K562 (cell line): ENCODE measurements around the gene RGN. TPM values are rescaled to one million over a fixed set of nuclear protein-coding genes. Genes with fewer than 3 reads are reported as not detected.

Source experiments
- CREB1 ChIP-seq, 2 experiments: sonication (generic) in 1 of 2; formaldehyde crosslinking in 1 of 2; IDR thresholded peaks; 2 replicates each; pipeline versions ENCODE4 v1.6.1 to v1.8.0; 2012 to 2022; ENCODE audit warnings: inconsistent platforms in 1 of 2, mild to moderate bottlenecking in 1 of 2, missing genetic modification reagents in 1 of 2, moderate library complexity in 1 of 2
- NR2C1 ChIP-seq, 2 experiments: fragments of 450-650 bp; IDR thresholded peaks; 2 replicates each; pipeline ENCODE4 v1.6.1; 2017; ENCODE audit warnings: mild to moderate bottlenecking in 2 of 2, antibody characterized with exemption in 1 of 2, inconsistent platforms in 1 of 2, missing compliant biosample characterization in 1 of 2, missing genetic modification characterization in 1 of 2
- REST ChIP-seq, 2 experiments: fragments of 450-650 bp; formaldehyde crosslinking in 1 of 2; IDR thresholded peaks; 2 replicates each; pipeline versions ENCODE4 v1.4.0 to v1.6.1; 2014 to 2020; ENCODE audit warnings: mild to moderate bottlenecking in 2 of 2, borderline replicate concordance in 1 of 2, low read depth in 1 of 2
- STAT5B ChIP-seq: fragments of 250-450 bp; sonication (Bioruptor Pico); IDR thresholded peaks from 2 replicates; pipeline ENCODE4 v1.8.0; 2021; ENCODE audit warnings: mild to moderate bottlenecking, inconsistent platforms
- polyA plus RNA-seq, 8 experiments: library from polyadenylated mRNA; depleted of rRNA in 4 of 8; stranded (reverse) in 5 of 8; unstranded in 3 of 8; fragments of >200 nt; fragmentation: Nextera tagmentation in 2 of 8; fragmentation: Illumina TruSeq in 1 of 8; extraction: Ambion mirVana in 2 of 8; extraction: Trizol in 1 of 8; gene quantifications; 2 replicates each; pipeline versions ENCODE4 v1.2.1 to v1.2.3, GENCODE V29; 2011 to 2014; ENCODE audit warnings: inconsistent platforms in 1 of 8, missing spikeins in 1 of 8
- small RNA-seq: library from RNA; depleted of rRNA; stranded (forward); fragments of <200 nt; gene quantifications from one replicate; pipeline ENCODE3, GENCODE V24; 2014
- total RNA-seq, 7 experiments: library from RNA; depleted of rRNA in 6 of 7; stranded (reverse); fragments of >200 nt in 6 of 7; fragmentation: Illumina TruSeq in 2 of 7; extraction: Trizol in 2 of 7; gene quantifications; 2 replicates each; pipeline versions ENCODE4 v1.2.1 to v1.2.3, GENCODE V29; 2011 to 2021; ENCODE audit warnings: low replicate concordance in 1 of 7

RGN gene
- total and polyA plus RNA-seq, 9 of the 15 experiments (the other 6 are each of a cell fraction or from before 2014, with no cell fraction given) = not detected

DNA sequence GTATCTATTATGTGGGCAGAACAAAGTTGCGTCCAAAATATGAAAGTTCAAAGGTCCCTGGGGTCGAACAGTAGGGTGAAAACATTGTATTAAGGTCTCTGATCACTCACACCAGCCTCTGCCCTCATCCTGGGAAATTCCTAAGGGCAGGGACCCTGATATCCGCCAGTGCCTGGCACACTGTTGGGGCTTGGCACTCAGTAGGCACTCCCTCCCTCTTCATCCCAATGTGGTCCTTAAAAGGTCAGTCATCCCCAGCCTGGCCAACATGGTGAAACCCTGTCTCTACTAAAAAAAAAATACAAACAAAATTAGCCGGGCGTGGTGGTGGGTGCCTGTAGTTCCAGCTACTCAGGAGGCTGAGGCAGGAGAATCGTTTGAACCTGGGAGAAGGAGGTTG, 59.9 kb downstream of the RGN start (continued):
- TF ChIP-seq REST (IDR thresholded peaks at IDR 0.05; ENCODE audit: borderline replicate concordance) (no peak), REST (CRISPR knock-in tag; IDR thresholded peaks at IDR 0.05; ENCODE audit: low read depth) (no peak), STAT5B (CRISPR knock-in tag) (no peak), CREB1 (IDR thresholded peaks at IDR 0.05) (no peak), CREB1 (CRISPR knock-in tag; IDR thresholded peaks at IDR 0.05) (no peak), NR2C1 (IDR thresholded peaks at IDR 0.05) (no peak), NR2C1 (tag; IDR thresholded peaks at IDR 0.05) (no peak)

Small RNAs within 50 kb of the gene (small RNA-seq; reads per million reads assigned to genes)
- 0.15 reads per million for gene RNU12-2P
- gene RNU6-1189P = not detected

Other genes with a start within 250 kb of the RGN start
- 2.4 and 3.2 TPM in 2 replicates for gene RP2, start 241.4 kb upstream of the RGN start, total RNA-seq (2014; rRNA removed)
- gene RP2, start 241.4 kb upstream of the RGN start, total RNA-seq (2014; rRNA removed; fragmentation: Illumina TruSeq; extraction: Trizol) = 6.3 and 7.2 TPM in 2 replicates
- 4.4 and 4.9 TPM in 2 replicates for gene RP2, start 241.4 kb upstream of the RGN start, total RNA-seq (2015; rRNA removed; fragmentation: Illumina TruSeq; extraction: Trizol)
- 3.4 and 3.5 TPM in 2 replicates for gene RP2, start 241.4 kb upstream of the RGN start, total RNA-seq (2021)
- 5.4 and 6.9 TPM in 2 replicates for gene RP2, start 241.4 kb upstream of the RGN start, polyA plus RNA-seq (2011; rRNA removed)
- 3.5 and 3.7 TPM in 2 replicates for gene RP2, start 241.4 kb upstream of the RGN start, polyA plus RNA-seq (2014; fragmentation: Illumina TruSeq; extraction: Trizol)
- 1 to 10 TPM; 2.0 to 2.9 TPM for gene RP2, start 241.4 kb upstream of the RGN start, polyA plus RNA-seq (2014; fragmentation: Nextera tagmentation; extraction: Ambion mirVana)
- 2.8 and 3.7 TPM in 2 replicates for gene RP2, start 241.4 kb upstream of the RGN start, polyA plus RNA-seq (2014; rRNA removed)
- 4.1 and 5.1 TPM in 2 replicates for gene JADE3, start 166.0 kb upstream of the RGN start, total RNA-seq (2014; rRNA removed)
- 7.3 and 8.5 TPM in 2 replicates for gene JADE3, start 166.0 kb upstream of the RGN start, total RNA-seq (2014; rRNA removed; fragmentation: Illumina TruSeq; extraction: Trizol)
- gene JADE3, start 166.0 kb upstream of the RGN start, total RNA-seq (2015; rRNA removed; fragmentation: Illumina TruSeq; extraction: Trizol) = 6.3 and 7.0 TPM in 2 replicates
- gene JADE3, start 166.0 kb upstream of the RGN start, total RNA-seq (2021) = 9.3 and 10.2 TPM in 2 replicates
- gene JADE3, start 166.0 kb upstream of the RGN start, polyA plus RNA-seq (2011; rRNA removed) = 9.2 and 10.0 TPM in 2 replicates
- 8.2 and 9.2 TPM in 2 replicates for gene JADE3, start 166.0 kb upstream of the RGN start, polyA plus RNA-seq (2014; fragmentation: Illumina TruSeq; extraction: Trizol)
- 1 to 10 TPM; 2.6 to 3.0 TPM for gene JADE3, start 166.0 kb upstream of the RGN start, polyA plus RNA-seq (2014; fragmentation: Nextera tagmentation; extraction: Ambion mirVana)
- 3.6 and 3.8 TPM in 2 replicates for gene JADE3, start 166.0 kb upstream of the RGN start, polyA plus RNA-seq (2014; rRNA removed)
- gene NDUFB11, start 66.3 kb downstream of the RGN start, total RNA-seq (2014; rRNA removed) = 269 and 323 TPM in 2 replicates
- 66.0 and 86.8 TPM in 2 replicates for gene NDUFB11, start 66.3 kb downstream of the RGN start, total RNA-seq (2014; rRNA removed; fragmentation: Illumina TruSeq; extraction: Trizol)
- 114 and 138 TPM in 2 replicates for gene NDUFB11, start 66.3 kb downstream of the RGN start, total RNA-seq (2015; rRNA removed; fragmentation: Illumina TruSeq; extraction: Trizol)
- 155 and 165 TPM in 2 replicates for gene NDUFB11, start 66.3 kb downstream of the RGN start, total RNA-seq (2021)
- gene NDUFB11, start 66.3 kb downstream of the RGN start, polyA plus RNA-seq (2011; rRNA removed) = 67.4 and 95.1 TPM in 2 replicates
- 71.5 and 114 TPM in 2 replicates for gene NDUFB11, start 66.3 kb downstream of the RGN start, polyA plus RNA-seq (2014; fragmentation: Illumina TruSeq; extraction: Trizol)
- 10 to 100 TPM; 20.9 to 48.3 TPM for gene NDUFB11, start 66.3 kb downstream of the RGN start, polyA plus RNA-seq (2014; fragmentation: Nextera tagmentation; extraction: Ambion mirVana)
- gene NDUFB11, start 66.3 kb downstream of the RGN start, polyA plus RNA-seq (2014; rRNA removed) = 176 and 220 TPM in 2 replicates
- 46.0 and 62.7 TPM in 2 replicates for gene RBM10, start 66.8 kb downstream of the RGN start, total RNA-seq (2014; rRNA removed)
- 13.1 and 16.4 TPM in 2 replicates for gene RBM10, start 66.8 kb downstream of the RGN start, total RNA-seq (2014; rRNA removed; fragmentation: Illumina TruSeq; extraction: Trizol)
- gene RBM10, start 66.8 kb downstream of the RGN start, total RNA-seq (2015; rRNA removed; fragmentation: Illumina TruSeq; extraction: Trizol) = 33.1 and 35.2 TPM in 2 replicates
- gene RBM10, start 66.8 kb downstream of the RGN start, total RNA-seq (2021) = 58.7 and 61.7 TPM in 2 replicates
- gene RBM10, start 66.8 kb downstream of the RGN start, polyA plus RNA-seq (2011; rRNA removed) = 14.8 and 21.9 TPM in 2 replicates
- 31.5 and 46.3 TPM in 2 replicates for gene RBM10, start 66.8 kb downstream of the RGN start, polyA plus RNA-seq (2014; fragmentation: Illumina TruSeq; extraction: Trizol)
- 1 to 10 TPM; 1.1 to 1.7 TPM for gene RBM10, start 66.8 kb downstream of the RGN start, polyA plus RNA-seq (2014; fragmentation: Nextera tagmentation; extraction: Ambion mirVana)
- gene RBM10, start 66.8 kb downstream of the RGN start, polyA plus RNA-seq (2014; rRNA removed) = 35.6 and 37.8 TPM in 2 replicates
- 96.0 and 125 TPM in 2 replicates for gene UBA1, start 115.4 kb downstream of the RGN start, total RNA-seq (2014; rRNA removed)
- gene UBA1, start 115.4 kb downstream of the RGN start, total RNA-seq (2014; rRNA removed; fragmentation: Illumina TruSeq; extraction: Trizol) = 28.0 and 32.5 TPM in 2 replicates
- 52.2 and 57.8 TPM in 2 replicates for gene UBA1, start 115.4 kb downstream of the RGN start, total RNA-seq (2015; rRNA removed; fragmentation: Illumina TruSeq; extraction: Trizol)
- 174 TPM in 2 replicates for gene UBA1, start 115.4 kb downstream of the RGN start, total RNA-seq (2021)
- gene UBA1, start 115.4 kb downstream of the RGN start, polyA plus RNA-seq (2011; rRNA removed) = 93.6 and 129 TPM in 2 replicates
- gene UBA1, start 115.4 kb downstream of the RGN start, polyA plus RNA-seq (2014; fragmentation: Illumina TruSeq; extraction: Trizol) = 130 and 136 TPM in 2 replicates
- 10 to 100 TPM; 32.0 to 40.1 TPM for gene UBA1, start 115.4 kb downstream of the RGN start, polyA plus RNA-seq (2014; fragmentation: Nextera tagmentation; extraction: Ambion mirVana)
- gene UBA1, start 115.4 kb downstream of the RGN start, polyA plus RNA-seq (2014; rRNA removed) = 103 and 109 TPM in 2 replicates
- 50.7 and 68.5 TPM in 2 replicates for gene CDK16, start 140.2 kb downstream of the RGN start, total RNA-seq (2014; rRNA removed)
- 34.9 and 45.4 TPM in 2 replicates for gene CDK16, start 140.2 kb downstream of the RGN start, total RNA-seq (2014; rRNA removed; fragmentation: Illumina TruSeq; extraction: Trizol)
- 57.5 and 60.7 TPM in 2 replicates for gene CDK16, start 140.2 kb downstream of the RGN start, total RNA-seq (2015; rRNA removed; fragmentation: Illumina TruSeq; extraction: Trizol)
- 89.4 and 97.2 TPM in 2 replicates for gene CDK16, start 140.2 kb downstream of the RGN start, total RNA-seq (2021)
- 78.1 and 104 TPM in 2 replicates for gene CDK16, start 140.2 kb downstream of the RGN start, polyA plus RNA-seq (2011; rRNA removed)
- 86.0 and 104 TPM in 2 replicates for gene CDK16, start 140.2 kb downstream of the RGN start, polyA plus RNA-seq (2014; fragmentation: Illumina TruSeq; extraction: Trizol)
- 1 to 10 TPM; 3.9 to 5.4 TPM for gene CDK16, start 140.2 kb downstream of the RGN start, polyA plus RNA-seq (2014; fragmentation: Nextera tagmentation; extraction: Ambion mirVana)
- 79.7 and 90.9 TPM in 2 replicates for gene CDK16, start 140.2 kb downstream of the RGN start, polyA plus RNA-seq (2014; rRNA removed)
- 13.8 and 15.1 TPM in 2 replicates for gene USP11, start 154.6 kb downstream of the RGN start, total RNA-seq (2014; rRNA removed)
- gene USP11, start 154.6 kb downstream of the RGN start, total RNA-seq (2014; rRNA removed; fragmentation: Illumina TruSeq; extraction: Trizol) = 8.4 and 9.0 TPM in 2 replicates
- 11.7 and 11.9 TPM in 2 replicates for gene USP11, start 154.6 kb downstream of the RGN start, total RNA-seq (2015; rRNA removed; fragmentation: Illumina TruSeq; extraction: Trizol)
- gene USP11, start 154.6 kb downstream of the RGN start, total RNA-seq (2021) = 27.4 and 29.0 TPM in 2 replicates
- 9.2 and 20.7 TPM in 2 replicates for gene USP11, start 154.6 kb downstream of the RGN start, polyA plus RNA-seq (2011; rRNA removed)
- gene USP11, start 154.6 kb downstream of the RGN start, polyA plus RNA-seq (2014; fragmentation: Illumina TruSeq; extraction: Trizol) = 18.4 and 21.3 TPM in 2 replicates
- gene USP11, start 154.6 kb downstream of the RGN start, polyA plus RNA-seq (2014; fragmentation: Nextera tagmentation; extraction: Ambion mirVana) = 1 to 10 TPM; 2.5 to 5.0 TPM
- gene USP11, start 154.6 kb downstream of the RGN start, polyA plus RNA-seq (2014; rRNA removed) = 10.1 and 12.1 TPM in 2 replicates